Heart right ventricle (tissue), 16 donors: ENCODE results near the gene MGAT3. TPM values are rescaled to one million over a fixed set of nuclear protein-coding genes. Genes with fewer than 3 reads are reported as not detected.

ENCODE experiments used
- ATAC-seq, 8 donors: fragments of 200-7000 bp; cut with Tn5 transposase; one replicate each; pipeline ENCODE4 v1.9.1; 2020; ENCODE audit warnings: mild to moderate bottlenecking in 8 of 8, moderate library complexity in 8 of 8, moderate number of reproducible peaks in 1 of 8
- DNase-seq, 2 donors: peaks; one replicate each; pipeline ENCODE4 v3.0.0-alpha.2; 2020
- H3K27ac ChIP-seq, 10 donors: fragments of 200-600 bp; sonication (generic) in 2 of 10; one replicate each; pipeline versions ENCODE4 v1.5.0 to v1.8.0; 2020 to 2022; ENCODE audit warnings: mild to moderate bottlenecking in 3 of 10
- H3K27me3 ChIP-seq, 7 donors: fragments of 200-600 bp; one replicate each; pipeline ENCODE4 v1.8.0; 2021 to 2022; ENCODE audit warnings: mild to moderate bottlenecking in 2 of 7
- H3K36me3 ChIP-seq, 9 donors: fragments of 200-600 bp; sonication (generic) in 1 of 9; one replicate each; pipeline versions ENCODE4 v1.5.0 to v1.8.0; 2020 to 2022; ENCODE audit warnings: mild to moderate bottlenecking in 2 of 9
- H3K4me1 ChIP-seq, 9 donors: fragments of 200-600 bp; sonication (generic) in 1 of 9; one replicate each; pipeline versions ENCODE4 v1.5.0 to v1.8.0; 2020 to 2022; ENCODE audit warnings: mild to moderate bottlenecking in 4 of 9
- H3K4me3 ChIP-seq, 10 donors: fragments of 200-600 bp; sonication (generic) in 2 of 10; one replicate each; pipeline versions ENCODE4 v1.5.0 to v1.8.0; 2020 to 2022; ENCODE audit warnings: mild to moderate bottlenecking in 7 of 10, moderate library complexity in 2 of 10
- H3K9me3 ChIP-seq, 11 donors: fragments of 200-600 bp in 10 of 11; sonication (generic) in 2 of 11; one replicate each; pipeline versions ENCODE4 v1.5.0 to v1.8.0; 2013 to 2022; ENCODE audit warnings: mild to moderate bottlenecking in 2 of 11, control low read depth in 1 of 11, moderate library complexity in 1 of 11
- CTCF ChIP-seq, 9 donors: fragments of 200-600 bp; sonication (generic) in 2 of 9; IDR thresholded peaks; one replicate each; pipeline versions ENCODE4 v1.5.0 to v1.8.0; 2021 to 2022; ENCODE audit warnings: antibody characterized with exemption in 9 of 9, mild to moderate bottlenecking in 5 of 9, moderate library complexity in 1 of 9
- WGBS, 2 donors: extraction: QIAGEN DNeasy Blood & Tissue Kit; methylation state at CpG; one replicate each; pipeline ENCODE4 v1.1.7; 2013; ENCODE audit warnings: inconsistent platforms in 1 of 2; 5-methylcytosine and 5-hydroxymethylcytosine counted together
- intact Hi-C, 10 donors: fragments of 100-400 bp; cut with DNase I; formaldehyde crosslinking; loops; one replicate each; pipeline versions ENCODE4 v1.11.1 to v1.14.2; 2022
- polyA plus RNA-seq, 2 donors: library from polyadenylated mRNA; stranded (reverse); fragments of 200-250 nt; gene quantifications; one replicate each; pipeline ENCODE4 v1.2.3, GENCODE V29; 2013
- total RNA-seq, 10 donors: library from RNA; stranded (reverse); fragmentation: NEBNext Ultra II Directional in 3 of 10; extraction: Animal tissue kit (Norgen Biotek cat#: 25700) in 3 of 10; gene quantifications; one replicate each; pipeline versions ENCODE4 v1.2.1 to v1.2.4, GENCODE V29; 2021 to 2023
- donor health status: Arrhythmogenic right ventricular cardiomyopathy.
- donor health status: ischemic (EF 13 %, LVEDD 7.1; RV severe dilation, severe dysfunction).
- donor health status: healthy with polysubstance abuse.
- donor health status: DM: no; HTN: yes; CAD: no.
- donor health status: DM: no; HTN: no; CAD: no.
- donor health status: ischemic (EF 25% LVEDD 6.9; RV normal size, moderate dysfunction).
- donor health status: ischemic (EF 25% LVEDD 5.7; RV mildly dilated, moderate dysfunction).
- donor health status: healthy.
- donor health status: DM: yes; HTN: yes; CAD: no.
- donor health status: Ischemic cardiomyopathy.
- donor health status: ischemic (EF 35%, LVEDD 5.7; RV mildly dilated, moderate dysfunction).
- donor health status: nonischemic (EF 11% LVEDD 7.7; RV severe dilation, severe dysfunction).
- donor health status: DM: yes; HTN: yes; CAD: no.
- donor health status: PGD.
- donor health status: ischemic (EF 29% LVEDD 5.4; RV normal size, mild dysfunction).
- donor health status: nonischemic (EF 23%, LVEDD 6.1; RV moderate dilation, normal function).

MGAT3 gene
- total and polyA plus RNA-seq, 12 donors = 1.8 to 14.0 (median 3.9) TPM

- Histone ChIP-seq H3K9me3 (no peaks in the 10 kb centered on the region), H3K4me3 (no peak overlapping the region), H3K27ac (peak overlapping the region in 3 of 10 donors; percentile 26 to 74 (median 67)), H3K36me3 (peaks cover 0 to 82% (median 15%) of the 10 kb centered on the region in 9 donors), H3K27me3 (no peaks in the 10 kb centered on the region), H3K4me1 (peaks cover 44 to 100% (median 84%) of the 10 kb centered on the region in 9 donors)
- DNase-seq = no peak
- intact Hi-C loops = loop anchor here (5.0 to 10.0 kb wide), 8 partner anchors 34 to 374 kb away; partner anchors contain the start of genes RPL3 (in 3 of the 10), SYNGR1 (in 3 of the 10) and CBX7 (in 1 of the 10)
- TF ChIP-seq CTCF (IDR thresholded peaks at IDR 0.05) = no peak
- 74 to 82% methylated on average over 4 of the region's 4 CpGs for WGBS, 2 donors
- peak in 1 of 8 donors; percentile 0 for ATAC-seq
These were observed 69.9 kb downstream of the MGAT3 start for GRCh38 chr22:39526736-39527171.

- peak overlapping the region in 3 of 10 donors; percentile 53 to 74 (median 67) for H3K27ac ChIP-seq
- H3K36me3 ChIP-seq = peaks cover 0 to 74% (median 7%) of the 10 kb centered on the region in 9 donors
- H3K4me3 ChIP-seq = no peak overlapping the region
- no peaks in the 10 kb centered on the region for H3K27me3 ChIP-seq
- 61 to 65% methylated on average over 6 of the region's 6 CpGs for WGBS, 2 donors
- DNase-seq (no peak), ATAC-seq (no peak)
- no peak for TF ChIP-seq CTCF (IDR thresholded peaks at IDR 0.05)
- intact Hi-C loops = loop anchor here (5.0 to 10.0 kb wide), 8 partner anchors 35 to 375 kb away; partner anchors contain the start of genes RPL3 (in 3 of the 10), SYNGR1 (in 3 of the 10) and CBX7 (in 1 of the 10)
- H3K9me3 ChIP-seq = no peaks in the 10 kb centered on the region
- peaks cover 40 to 96% (median 80%) of the 10 kb centered on the region in 9 donors for H3K4me1 ChIP-seq
These were observed 70.7 kb downstream of the MGAT3 start for GRCh38 chr22:39527481-39527961.

GRCh38 chr22:39528080-39528661 lies 71.4 kb downstream of the MGAT3 start:
- no peak for DNase-seq
- H3K36me3 ChIP-seq = peaks cover 0 to 68% (median under 1%) of the 10 kb centered on the region in 9 donors
- H3K27me3 ChIP-seq = no peaks in the 10 kb centered on the region
- ATAC-seq = no peak
- H3K9me3 ChIP-seq = no peaks in the 10 kb centered on the region
- H3K4me1 ChIP-seq = peaks cover 35 to 93% (median 73%) of the 10 kb centered on the region in 9 donors
- intact Hi-C loops = loop anchor here (2.0 to 10.0 kb wide), 9 partner anchors 31 to 376 kb away; partner anchors contain the start of genes RPL3 (in 3 of the 10), SYNGR1 (in 3 of the 10) and CBX7 (in 1 of the 10)
- peak overlapping the region in 6 of 10 donors; percentile 36 to 74 (median 62) for H3K27ac ChIP-seq
- WGBS, 2 donors = 69 to 70% methylated on average over 12 of the region's 12 CpGs
- no peak for TF ChIP-seq CTCF (IDR thresholded peaks at IDR 0.05)
- H3K4me3 ChIP-seq = peak overlapping the region in 2 of 10 donors; percentile 25 to 30

GRCh38 chr22:39528681-39529486 lies 72.1 kb downstream of the MGAT3 start:
- Histone ChIP-seq H3K27me3 (no peaks in the 10 kb centered on the region), H3K9me3 (no peaks in the 10 kb centered on the region), H3K4me1 (peaks cover 30 to 88% (median 66%) of the 10 kb centered on the region in 9 donors), H3K27ac (peak overlapping the region in 8 of 10 donors; percentile 36 to 74 (median 57)), H3K4me3 (peak overlapping the region in 6 of 10 donors; percentile 16 to 31 (median 26)), H3K36me3 (peaks cover 0 to 61% (median 0%) of the 10 kb centered on the region in 9 donors)
- ATAC-seq = peak; percentile 29 to 65 (median 55)
- peak; percentile 91 to 99 (median 97) for TF ChIP-seq CTCF (IDR thresholded peaks at IDR 0.05)
- WGBS, 2 donors = 29 to 30% methylated on average over 32 of the region's 32 CpGs
- intact Hi-C loops = loop anchor here (1.0 to 10.0 kb wide), 10 partner anchors 30 to 377 kb away; partner anchors contain the start of genes RPL3 (in 3 of the 10), SYNGR1 (in 3 of the 10) and CBX7 (in 1 of the 10)
- peak; percentile 90 for DNase-seq
